22Rv1 (cell line): ENCODE data around the gene C16orf54.
"Not testable (repeated sequence)": the region's sequence is repeated elsewhere in the genome, so short reads cannot be mapped to it uniquely, and the experiment has no call there.

Experiments used
- ZFX ChIP-seq: fragments of 450-650 bp; IDR thresholded peaks from 2 replicates; pipeline ENCODE4 v1.6.1; 2017; ENCODE audit warnings: antibody characterized with exemption, borderline replicate concordance
- TF ChIP-seq, protein P1 (sequence below): fragments of 450-650 bp; IDR thresholded peaks from 2 replicates; pipeline ENCODE4 v1.5.1; 2017; ENCODE audit warnings: mild to moderate bottlenecking

DNA sequence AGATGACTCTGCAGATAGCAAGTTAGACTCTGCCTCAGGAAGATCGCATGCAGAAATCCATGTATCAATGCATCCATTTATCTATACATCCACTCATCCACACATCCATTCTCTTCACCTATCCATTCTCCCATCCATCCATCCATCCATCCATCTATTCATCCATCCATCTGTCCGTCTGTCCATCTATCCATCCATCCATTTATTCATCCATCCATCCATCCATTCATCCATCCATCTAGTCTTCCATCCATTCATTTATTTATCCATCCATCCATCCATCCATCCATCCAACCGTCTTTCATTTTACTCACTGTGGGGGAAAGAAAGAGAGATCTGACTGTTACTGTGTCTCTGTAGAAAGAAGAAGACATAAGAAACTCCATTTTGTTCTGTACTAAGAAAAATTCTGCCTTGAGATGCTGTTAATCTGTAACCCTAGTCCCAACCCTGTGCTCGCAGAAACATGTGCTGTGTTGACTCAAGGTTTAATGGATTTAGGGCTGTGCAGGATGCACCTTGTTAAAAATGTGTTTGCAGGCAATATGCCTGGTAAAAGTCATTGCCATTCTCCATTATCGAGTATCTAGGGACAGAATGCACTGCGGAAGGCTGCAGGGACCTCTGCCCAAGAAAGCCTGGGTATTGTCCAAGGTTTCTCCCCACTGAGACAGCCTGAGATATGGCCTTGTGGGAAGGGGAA lies 5.7 kb downstream of the C16orf54 start:
- TF ChIP-seq, protein P1, sequence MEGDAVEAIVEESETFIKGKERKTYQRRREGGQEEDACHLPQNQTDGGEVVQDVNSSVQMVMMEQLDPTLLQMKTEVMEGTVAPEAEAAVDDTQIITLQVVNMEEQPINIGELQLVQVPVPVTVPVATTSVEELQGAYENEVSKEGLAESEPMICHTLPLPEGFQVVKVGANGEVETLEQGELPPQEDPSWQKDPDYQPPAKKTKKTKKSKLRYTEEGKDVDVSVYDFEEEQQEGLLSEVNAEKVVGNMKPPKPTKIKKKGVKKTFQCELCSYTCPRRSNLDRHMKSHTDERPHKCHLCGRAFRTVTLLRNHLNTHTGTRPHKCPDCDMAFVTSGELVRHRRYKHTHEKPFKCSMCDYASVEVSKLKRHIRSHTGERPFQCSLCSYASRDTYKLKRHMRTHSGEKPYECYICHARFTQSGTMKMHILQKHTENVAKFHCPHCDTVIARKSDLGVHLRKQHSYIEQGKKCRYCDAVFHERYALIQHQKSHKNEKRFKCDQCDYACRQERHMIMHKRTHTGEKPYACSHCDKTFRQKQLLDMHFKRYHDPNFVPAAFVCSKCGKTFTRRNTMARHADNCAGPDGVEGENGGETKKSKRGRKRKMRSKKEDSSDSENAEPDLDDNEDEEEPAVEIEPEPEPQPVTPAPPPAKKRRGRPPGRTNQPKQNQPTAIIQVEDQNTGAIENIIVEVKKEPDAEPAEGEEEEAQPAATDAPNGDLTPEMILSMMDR = not testable (repeated sequence)
- TF ChIP-seq ZFX = not testable (repeated sequence)
